GM12878 (cell line): ENCODE data around the gene CORO2B. TPM values are rescaled to one million over a fixed set of nuclear protein-coding genes. Genes with fewer than 3 reads are reported as not detected.

Source experiments
- ATAC-seq: fragments of 200-7000 bp; cut with Tn5 transposase; 3 replicates; pipeline ENCODE4 v1.9.1; 2020; ENCODE audit warnings: mild to moderate bottlenecking, moderate library complexity
- BruUV-seq: library from RNA; stranded (reverse); fragments of 400-500 nt; replicated peaks from 2 replicates; lab custom pipeline; 2021; lab: Mats Ljungman, UMichigan
- CTCF ChIA-PET: fragments of 300-600 bp; sonication (Branson Sonifier 250); formaldehyde crosslinking; extraction: SDS; loops from one replicate; lab custom pipeline; 2021; ENCODE audit warnings: inconsistent platforms; lab: Yijun Ruan, JAX
- POLR2A ChIA-PET: fragments of 350-600 bp; formaldehyde crosslinking; extraction: SDS; loops from one replicate; lab custom pipeline; 2021; ENCODE audit warnings: inconsistent platforms; lab: Charles Lee
- RAD21 ChIA-PET: fragments of 300-600 bp; sonication (Branson Sonifier 250); formaldehyde crosslinking; loops from one replicate; lab custom pipeline; 2023; ENCODE audit warnings: antibody characterized with exemption; ENCODE audit not compliant: unreplicated experiment; lab: Charles Lee
- SMC1A ChIA-PET: fragments of 300-600 bp; sonication (Branson Sonifier 250); formaldehyde crosslinking; loops from one replicate; lab custom pipeline; 2023; ENCODE audit not compliant: unreplicated experiment, uncharacterized antibody; lab: Charles Lee
- DNase-seq: peaks from one replicate; pipeline ENCODE4 v3.0.0-alpha.2; 2011; ENCODE audit warnings: low read depth, low spot score
- FAIRE-seq: peaks from 3 replicates; lab custom pipeline; 2011; peaks lifted over from hg19 to GRCh38; lab: Jason Lieb, UNC
- H2AFZ ChIP-seq: 2 replicates; pipeline ENCODE4 v1.6.0; 2011; ENCODE audit warnings: low read depth, low read length, control low read depth; ENCODE audit not compliant: control insufficient read depth
- H3K27ac ChIP-seq: 2 replicates; pipeline ENCODE4 v1.5.1; 2011; ENCODE audit warnings: control low read depth; ENCODE audit not compliant: control insufficient read depth, insufficient read depth
- H3K27me3 ChIP-seq, 2 experiments: replicated peaks in 1 of 2; 2 replicates each; pipeline versions ENCODE4 v1.6.0 to v1.6.1; 2011; ENCODE audit warnings: low read length in 1 of 2; ENCODE audit not compliant: control insufficient read depth in 2 of 2, insufficient read depth in 2 of 2
- H3K36me3 ChIP-seq, 2 experiments: 2 replicates each; pipeline ENCODE4 v1.5.1; 2011; ENCODE audit warnings: low read length in 1 of 2; ENCODE audit not compliant: control insufficient read depth in 2 of 2, insufficient read depth in 2 of 2
- H3K4me1 ChIP-seq: 2 replicates; pipeline ENCODE4 v1.6.1; 2011; ENCODE audit warnings: mild to moderate bottlenecking, low read length, moderate library complexity, mixed read lengths; ENCODE audit not compliant: control insufficient read depth, insufficient read depth
- H3K4me2 ChIP-seq: 2 replicates; pipeline ENCODE4 v1.6.0; 2011; ENCODE audit warnings: control low read depth; ENCODE audit not compliant: control insufficient read depth, insufficient read depth
- H3K4me3 ChIP-seq: fragments of 200-600 bp; sonication (generic); 2 replicates; pipeline ENCODE4 v1.5.1; 2016
- H3K79me2 ChIP-seq: 2 replicates; pipeline ENCODE4 v1.6.0; 2011; ENCODE audit warnings: low read length; ENCODE audit not compliant: control insufficient read depth, insufficient read depth
- H3K9ac ChIP-seq: 2 replicates; pipeline ENCODE4 v1.8.0; 2011; ENCODE audit warnings: low read length, control low read depth, mixed read lengths; ENCODE audit not compliant: control insufficient read depth, insufficient read depth
- H3K9me3 ChIP-seq: replicated peaks from 3 replicates; pipeline ENCODE4 v1.5.1; 2011; ENCODE audit warnings: mild to moderate bottlenecking, low read length; ENCODE audit not compliant: control insufficient read depth, insufficient read depth
- H4K20me1 ChIP-seq: 2 replicates; pipeline ENCODE4 v1.6.0; 2011; ENCODE audit not compliant: control insufficient read depth, insufficient read depth
- ATF3 ChIP-seq: IDR thresholded peaks from 2 replicates; pipeline ENCODE4 v1.6.1; 2011; ENCODE audit warnings: low read depth, mild to moderate bottlenecking, low read length, moderate library complexity, borderline replicate concordance; ENCODE audit errors: extremely low read depth
- BCLAF1 ChIP-seq: fragments of 450-650 bp; IDR thresholded peaks from 2 replicates; pipeline ENCODE4 v1.6.1; 2017; ENCODE audit warnings: antibody characterized with exemption, mild to moderate bottlenecking, moderate library complexity
- CBX5 ChIP-seq: sonication (generic); IDR thresholded peaks from 2 replicates; pipeline ENCODE4 v1.6.1; 2016; ENCODE audit warnings: low read depth, moderate library complexity, mild to moderate bottlenecking, inconsistent platforms
- CHD4 ChIP-seq: fragments of 200-600 bp; sonication (generic); IDR thresholded peaks from 2 replicates; pipeline ENCODE4 v1.6.1; 2016; ENCODE audit warnings: mild to moderate bottlenecking
- CTCF ChIP-seq, 3 experiments: IDR thresholded peaks in 2 of 3; conservative IDR thresholded peaks in 1 of 3; 2 replicates each; pipeline ENCODE4 v1.5.1; 2011; ENCODE audit warnings: low read depth in 3 of 3, low read length in 3 of 3, mild to moderate bottlenecking in 3 of 3, control low read depth in 2 of 3, moderate library complexity in 2 of 3, inconsistent platforms in 1 of 3, mixed read lengths in 1 of 3; ENCODE audit not compliant: control insufficient read depth in 2 of 3, insufficient read depth in 1 of 3; ENCODE audit errors: extremely low read depth in 1 of 3
- EP300 ChIP-seq, 2 experiments: fragments of 150-350 bp in 1 of 2; IDR thresholded peaks; 2 replicates each; pipeline ENCODE4 v1.6.1; 2011 to 2012; ENCODE audit warnings: low read depth in 2 of 2, low read length in 2 of 2, borderline replicate concordance in 1 of 2, improper control_type of control experiment in 1 of 2, inconsistent platforms in 1 of 2; ENCODE audit not compliant: control insufficient read depth in 1 of 2
- POLR2AphosphoS2 ChIP-seq: IDR thresholded peaks from 2 replicates; pipeline ENCODE4 v1.6.1; 2011; ENCODE audit warnings: low read depth, mild to moderate bottlenecking, low read length, improper control_type of control experiment, moderate library complexity
- RAD21 ChIP-seq: IDR thresholded peaks from 2 replicates; pipeline ENCODE4 v1.6.1; 2011; ENCODE audit warnings: mild to moderate bottlenecking, low read depth, low read length, moderate library complexity; ENCODE audit not compliant: insufficient read depth
- SMC3 ChIP-seq: IDR thresholded peaks from 2 replicates; pipeline ENCODE4 v1.6.1; 2011; ENCODE audit warnings: low read length, improper control_type of control experiment, borderline replicate concordance
- STAT1 ChIP-seq: fragments of 450-650 bp; conservative IDR thresholded peaks from 2 replicates; pipeline ENCODE4 v1.6.1; 2014; ENCODE audit warnings: antibody characterized with exemption, mild to moderate bottlenecking
- YY1 ChIP-seq: IDR thresholded peaks from 2 replicates; pipeline ENCODE4 v1.6.1; 2011; ENCODE audit warnings: low read depth, mild to moderate bottlenecking, low read length
- ZNF384 ChIP-seq: IDR thresholded peaks from 2 replicates; pipeline ENCODE4 v1.6.1; 2012; ENCODE audit warnings: low read depth, mild to moderate bottlenecking, low read length, improper control_type of control experiment, borderline replicate concordance
- ZNF622 ChIP-seq: fragments of 450-650 bp; IDR thresholded peaks from 2 replicates; pipeline ENCODE4 v1.6.1; 2017; ENCODE audit warnings: mild to moderate bottlenecking, inconsistent platforms
- WGBS: methylation state at CpG from one replicate; pipeline ENCODE4 v1.1.6; 2016; ENCODE audit warnings: low lambda C conversion rate; ENCODE audit not compliant: insufficient replicate concordance, insufficient coverage; ENCODE audit errors: missing lambda C conversion rate; 5-methylcytosine and 5-hydroxymethylcytosine counted together
- in situ Hi-C: fragments of 300-500 bp; cut with MboI; formaldehyde crosslinking; loops from 9 replicates; pipeline ENCODE4 v1.14.3; 2018; ENCODE audit warnings: mixed read lengths
- intact Hi-C: fragments of 100-400 bp; cut with micrococcal nuclease; formaldehyde crosslinking; loops from one replicate; pipeline ENCODE4 v1.14.2; 2022; ENCODE audit not compliant: unreplicated experiment
- polyA plus RNA-seq, 11 experiments: library from polyadenylated mRNA; depleted of rRNA in 4 of 11; unstranded in 6 of 11; stranded (reverse) in 5 of 11; fragments of >200 nt; fragmentation: Nextera tagmentation in 4 of 11; fragmentation: Illumina TruSeq in 1 of 11; extraction: Ambion mirVana in 4 of 11; extraction: Trizol in 1 of 11; gene quantifications; 1 replicate in 1 of 11; 2 replicates in 10 of 11; pipeline versions ENCODE4 v1.2.1 to v1.2.3, GENCODE V29; 2011 to 2016; ENCODE audit warnings: inconsistent platforms in 2 of 11, missing spikeins in 2 of 11, low read depth in 1 of 11
- total RNA-seq, 4 experiments: library from RNA; depleted of rRNA in 3 of 4; stranded (reverse); fragments of >200 nt in 3 of 4; fragmentation: Illumina TruSeq in 1 of 4; extraction: Trizol in 1 of 4; gene quantifications; 2 replicates each; pipeline versions ENCODE4 v1.2.1 to v1.2.3, GENCODE V29; 2013 to 2021

The CORO2B gene
- total and polyA plus RNA-seq, 10 of the 15 experiments (the other 5 are each of a cell fraction or from before 2014, with no cell fraction given), result 0.05 to 0.73 (median 0.13) TPM; not detected in 4

- POLR2A ChIA-PET, result no interaction called here
- no peak overlapping the region for H3K27ac ChIP-seq
- H4K20me1 ChIP-seq, result no peaks in the 10 kb centered on the region
- no peak overlapping the region for H3K4me3 ChIP-seq
- H3K4me1 ChIP-seq, result no peaks in the 10 kb centered on the region
- no TSS peak for BruUV-seq
- RAD21 ChIA-PET, result interaction anchor here (2.1 kb wide), 1 partner anchor 145 kb away, joined by 15 read pairs; no protein-coding TSS in a partner anchor
- peaks cover 0 to 3% of the 10 kb centered on the region in 2 experiments; a peak in 3 of 4 replicates for H3K27me3 ChIP-seq
- peak; percentile 64 for ATAC-seq
- CTCF ChIA-PET, result interaction anchor here (1.3 to 3.3 kb wide), 2 partner anchors 98 to 145 kb away, joined by 3 to 17 read pairs; no protein-coding TSS in a partner anchor
- FAIRE-seq, result peak; percentile 18
- no peaks in the 10 kb centered on the region for H3K36me3 ChIP-seq
- intact Hi-C loops, result loop anchor here (1.0 kb wide), 1 partner anchor 145 kb away; no protein-coding TSS in a partner anchor
- WGBS, result 33% methylated on average over 6 of the region's 6 CpGs
- no peak for DNase-seq
- SMC1A ChIA-PET, result interaction anchor here (1.8 kb wide), 1 partner anchor 145 kb away, joined by 9 read pairs; no protein-coding TSS in a partner anchor
- no peak overlapping the region for H2AFZ ChIP-seq
- H3K79me2 ChIP-seq, result no peaks in the 10 kb centered on the region
- in situ Hi-C loops, result loop anchor here (5.0 kb wide), 1 partner anchor 147 kb away; no protein-coding TSS in a partner anchor
- TF ChIP-seq CHD4, result no peak
- TF ChIP-seq SMC3, result peak; percentile 82
- no peak for TF ChIP-seq STAT1
- TF ChIP-seq ZNF384, result peak; percentile 43; the same call in 1 of the 2 replicates
- TF ChIP-seq ZNF622, result no peak
- no peak for TF ChIP-seq BCLAF1
- TF ChIP-seq CBX5, result no peak
- peak; percentile 49 to 60 (median 49) for TF ChIP-seq CTCF (IDR thresholded peaks at IDR 0.05 in 2 of 3, conservative IDR thresholded peaks at IDR 0.05 in 1 of 3; ENCODE audit: control insufficient read depth in 2 of 3, extremely low read depth in 1 of 3, insufficient read depth in 1 of 3, low read depth in 3 of 3, low read length in 3 of 3)
- no peak for TF ChIP-seq POLR2AphosphoS2
- TF ChIP-seq ATF3, result no peak
- TF ChIP-seq RAD21, result peak; percentile 65
- TF ChIP-seq EP300 (IDR thresholded peaks at IDR 0.05; ENCODE audit: borderline replicate concordance in 1 of 2, control insufficient read depth in 1 of 2, low read depth in 2 of 2, low read length in 2 of 2), result no peak
- 0 out of 2 replicates have a peak, but pooled peaks have one; percentile 14 for TF ChIP-seq YY1
- TF ChIP-seq, all 136 proteins: peak for 5
- H3K9me3 ChIP-seq, result no peaks in the 10 kb centered on the region
- no peak overlapping the region for H3K9ac ChIP-seq
- H3K4me2 ChIP-seq, result no peak overlapping the region
Observed at GRCh38 chr15:68730471-68730919, 151.7 kb downstream of the CORO2B start.
